H1 (cell line): ENCODE data around the gene ZNF610. TPM values are rescaled to one million over a fixed set of nuclear protein-coding genes. Genes with fewer than 3 reads are reported as not detected.

Source experiments
- BCL11A ChIP-seq, 2 experiments: IDR thresholded peaks; one replicate each; pipeline ENCODE4 v1.6.1; 2011; ENCODE audit warnings: low read depth in 2 of 2, low read length in 2 of 2, mild to moderate bottlenecking in 2 of 2
- SIN3A ChIP-seq, 2 experiments: IDR thresholded peaks in 1 of 2; conservative IDR thresholded peaks in 1 of 2; 2 replicates each; pipeline ENCODE4 v1.6.1; 2011 to 2012; ENCODE audit warnings: low read length in 2 of 2, improper control_type of control experiment in 1 of 2, low read depth in 1 of 2, mild to moderate bottlenecking in 1 of 2
- SIX5 ChIP-seq: IDR thresholded peaks from 2 replicates; pipeline ENCODE4 v1.6.1; 2011; ENCODE audit warnings: mild to moderate bottlenecking, low read depth, low read length
- polyA plus RNA-seq, 7 experiments: library from polyadenylated mRNA; depleted of rRNA in 3 of 7; stranded (reverse) in 5 of 7; unstranded in 2 of 7; fragments of >200 nt in 5 of 7; fragments of 200-250 nt in 2 of 7; gene quantifications; 1 replicate in 5 of 7; 2 replicates in 1 of 7; 4 replicates in 1 of 7; pipeline versions ENCODE4 v1.2.1 to v1.2.3, GENCODE V29; 2011 to 2013; ENCODE audit warnings: missing spikeins in 2 of 7, mixed read lengths in 2 of 7
- total RNA-seq: library from RNA; stranded (reverse); fragmentation: NEBNext Ultra II Directional; extraction: Animal tissue kit (Norgen Biotek cat#: 25700); gene quantifications from 2 replicates; pipeline ENCODE4 v1.2.1, GENCODE V29; 2021
- TF ChIP-seq, protein P1 (sequence below): fragments of 300-600 bp; sonication (generic); IDR thresholded peaks from 2 replicates; pipeline ENCODE4 v1.7.1; 2012; ENCODE audit warnings: low read length, moderate library complexity, mild to moderate bottlenecking, inconsistent platforms; ENCODE audit not compliant: insufficient replicate concordance

The ZNF610 gene
- total and polyA plus RNA-seq, 2 of the 8 experiments (the other 6 are each of a cell fraction or from before 2014, with no cell fraction given): 2.4 to 5.4 TPM

DNA sequence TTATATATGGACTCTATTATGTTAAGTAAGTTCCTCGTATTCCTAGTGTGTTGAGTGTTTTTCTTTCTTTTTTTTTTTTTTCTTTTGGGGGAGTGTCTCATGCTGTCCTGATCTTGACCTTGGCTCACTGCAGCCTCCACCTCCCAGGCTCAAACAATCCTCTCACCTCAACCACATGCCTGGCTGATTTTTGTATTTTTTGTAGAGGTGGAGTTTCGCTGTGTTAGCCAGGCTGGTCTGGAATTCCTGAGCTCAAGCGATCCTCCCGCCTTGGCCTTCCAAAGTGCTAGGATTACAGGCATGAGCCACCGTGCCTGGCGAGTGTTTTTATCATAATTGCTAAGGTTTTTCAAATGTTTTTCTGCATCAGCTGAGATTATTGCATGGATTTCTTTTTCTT, 49.8 kb upstream of the ZNF610 start (continued):
- TF ChIP-seq, protein P1, sequence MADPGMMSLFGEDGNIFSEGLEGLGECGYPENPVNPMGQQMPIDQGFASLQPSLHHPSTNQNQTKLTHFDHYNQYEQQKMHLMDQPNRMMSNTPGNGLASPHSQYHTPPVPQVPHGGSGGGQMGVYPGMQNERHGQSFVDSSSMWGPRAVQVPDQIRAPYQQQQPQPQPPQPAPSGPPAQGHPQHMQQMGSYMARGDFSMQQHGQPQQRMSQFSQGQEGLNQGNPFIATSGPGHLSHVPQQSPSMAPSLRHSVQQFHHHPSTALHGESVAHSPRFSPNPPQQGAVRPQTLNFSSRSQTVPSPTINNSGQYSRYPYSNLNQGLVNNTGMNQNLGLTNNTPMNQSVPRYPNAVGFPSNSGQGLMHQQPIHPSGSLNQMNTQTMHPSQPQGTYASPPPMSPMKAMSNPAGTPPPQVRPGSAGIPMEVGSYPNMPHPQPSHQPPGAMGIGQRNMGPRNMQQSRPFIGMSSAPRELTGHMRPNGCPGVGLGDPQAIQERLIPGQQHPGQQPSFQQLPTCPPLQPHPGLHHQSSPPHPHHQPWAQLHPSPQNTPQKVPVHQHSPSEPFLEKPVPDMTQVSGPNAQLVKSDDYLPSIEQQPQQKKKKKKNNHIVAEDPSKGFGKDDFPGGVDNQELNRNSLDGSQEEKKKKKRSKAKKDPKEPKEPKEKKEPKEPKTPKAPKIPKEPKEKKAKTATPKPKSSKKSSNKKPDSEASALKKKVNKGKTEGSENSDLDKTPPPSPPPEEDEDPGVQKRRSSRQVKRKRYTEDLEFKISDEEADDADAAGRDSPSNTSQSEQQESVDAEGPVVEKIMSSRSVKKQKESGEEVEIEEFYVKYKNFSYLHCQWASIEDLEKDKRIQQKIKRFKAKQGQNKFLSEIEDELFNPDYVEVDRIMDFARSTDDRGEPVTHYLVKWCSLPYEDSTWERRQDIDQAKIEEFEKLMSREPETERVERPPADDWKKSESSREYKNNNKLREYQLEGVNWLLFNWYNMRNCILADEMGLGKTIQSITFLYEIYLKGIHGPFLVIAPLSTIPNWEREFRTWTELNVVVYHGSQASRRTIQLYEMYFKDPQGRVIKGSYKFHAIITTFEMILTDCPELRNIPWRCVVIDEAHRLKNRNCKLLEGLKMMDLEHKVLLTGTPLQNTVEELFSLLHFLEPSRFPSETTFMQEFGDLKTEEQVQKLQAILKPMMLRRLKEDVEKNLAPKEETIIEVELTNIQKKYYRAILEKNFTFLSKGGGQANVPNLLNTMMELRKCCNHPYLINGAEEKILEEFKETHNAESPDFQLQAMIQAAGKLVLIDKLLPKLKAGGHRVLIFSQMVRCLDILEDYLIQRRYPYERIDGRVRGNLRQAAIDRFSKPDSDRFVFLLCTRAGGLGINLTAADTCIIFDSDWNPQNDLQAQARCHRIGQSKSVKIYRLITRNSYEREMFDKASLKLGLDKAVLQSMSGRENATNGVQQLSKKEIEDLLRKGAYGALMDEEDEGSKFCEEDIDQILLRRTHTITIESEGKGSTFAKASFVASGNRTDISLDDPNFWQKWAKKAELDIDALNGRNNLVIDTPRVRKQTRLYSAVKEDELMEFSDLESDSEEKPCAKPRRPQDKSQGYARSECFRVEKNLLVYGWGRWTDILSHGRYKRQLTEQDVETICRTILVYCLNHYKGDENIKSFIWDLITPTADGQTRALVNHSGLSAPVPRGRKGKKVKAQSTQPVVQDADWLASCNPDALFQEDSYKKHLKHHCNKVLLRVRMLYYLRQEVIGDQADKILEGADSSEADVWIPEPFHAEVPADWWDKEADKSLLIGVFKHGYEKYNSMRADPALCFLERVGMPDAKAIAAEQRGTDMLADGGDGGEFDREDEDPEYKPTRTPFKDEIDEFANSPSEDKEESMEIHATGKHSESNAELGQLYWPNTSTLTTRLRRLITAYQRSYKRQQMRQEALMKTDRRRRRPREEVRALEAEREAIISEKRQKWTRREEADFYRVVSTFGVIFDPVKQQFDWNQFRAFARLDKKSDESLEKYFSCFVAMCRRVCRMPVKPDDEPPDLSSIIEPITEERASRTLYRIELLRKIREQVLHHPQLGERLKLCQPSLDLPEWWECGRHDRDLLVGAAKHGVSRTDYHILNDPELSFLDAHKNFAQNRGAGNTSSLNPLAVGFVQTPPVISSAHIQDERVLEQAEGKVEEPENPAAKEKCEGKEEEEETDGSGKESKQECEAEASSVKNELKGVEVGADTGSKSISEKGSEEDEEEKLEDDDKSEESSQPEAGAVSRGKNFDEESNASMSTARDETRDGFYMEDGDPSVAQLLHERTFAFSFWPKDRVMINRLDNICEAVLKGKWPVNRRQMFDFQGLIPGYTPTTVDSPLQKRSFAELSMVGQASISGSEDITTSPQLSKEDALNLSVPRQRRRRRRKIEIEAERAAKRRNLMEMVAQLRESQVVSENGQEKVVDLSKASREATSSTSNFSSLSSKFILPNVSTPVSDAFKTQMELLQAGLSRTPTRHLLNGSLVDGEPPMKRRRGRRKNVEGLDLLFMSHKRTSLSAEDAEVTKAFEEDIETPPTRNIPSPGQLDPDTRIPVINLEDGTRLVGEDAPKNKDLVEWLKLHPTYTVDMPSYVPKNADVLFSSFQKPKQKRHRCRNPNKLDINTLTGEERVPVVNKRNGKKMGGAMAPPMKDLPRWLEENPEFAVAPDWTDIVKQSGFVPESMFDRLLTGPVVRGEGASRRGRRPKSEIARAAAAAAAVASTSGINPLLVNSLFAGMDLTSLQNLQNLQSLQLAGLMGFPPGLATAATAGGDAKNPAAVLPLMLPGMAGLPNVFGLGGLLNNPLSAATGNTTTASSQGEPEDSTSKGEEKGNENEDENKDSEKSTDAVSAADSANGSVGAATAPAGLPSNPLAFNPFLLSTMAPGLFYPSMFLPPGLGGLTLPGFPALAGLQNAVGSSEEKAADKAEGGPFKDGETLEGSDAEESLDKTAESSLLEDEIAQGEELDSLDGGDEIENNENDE: no peak
- TF ChIP-seq SIN3A (conservative IDR thresholded peaks at IDR 0.05 in 1 of 2, IDR thresholded peaks at IDR 0.05 in 1 of 2; ENCODE audit: low read depth in 1 of 2, low read length in 2 of 2) (no peak), BCL11A (IDR thresholded peaks at IDR 0.05; ENCODE audit: low read depth in 2 of 2, low read length in 2 of 2) (no peak), SIX5 (no peak)
- TF ChIP-seq, all 59 proteins: peak for 0
